Right lobe of liver (tissue), 4 donors: ENCODE results near the gene STON2.

Experiments used
- CTCF ChIP-seq, 4 donors: fragments of 200-600 bp in 3 of 4; fragments of 450-650 bp in 1 of 4; IDR thresholded peaks; one replicate each; pipeline versions ENCODE4 v1.5.1 to v1.8.0; 2016 to 2022; ENCODE audit warnings: antibody characterized with exemption in 4 of 4, mild to moderate bottlenecking in 2 of 4
- POLR2A ChIP-seq: fragments of 450-650 bp; IDR thresholded peaks from one replicate; pipeline ENCODE4 v1.6.1; 2017; ENCODE audit warnings: antibody characterized with exemption, mild to moderate bottlenecking
- donor health status: DM: no; HTN: no; CAD: no.
- donor health status: DM: no; HTN: no; CAD: no.
- donor health status: DM: no; HTN: yes; CAD: no.

- TF ChIP-seq CTCF (IDR thresholded peaks at IDR 0.05) (no peak), POLR2A (no peak)
Measured at GRCh38 chr14:81414123-81414522, 14.0 kb upstream of the STON2 start.
